ENCODE measurements around the gene DIP2B. TPM values are rescaled to one million over a fixed set of nuclear protein-coding genes. Genes with fewer than 3 reads are reported as not detected.

The DIP2B gene
- total RNA-seq, 3 donors from 2014 or later (not counting 1 experiment from before 2014, with no cell fraction given): 17.2 to 23.2 (median 22.2) TPM

DNA sequence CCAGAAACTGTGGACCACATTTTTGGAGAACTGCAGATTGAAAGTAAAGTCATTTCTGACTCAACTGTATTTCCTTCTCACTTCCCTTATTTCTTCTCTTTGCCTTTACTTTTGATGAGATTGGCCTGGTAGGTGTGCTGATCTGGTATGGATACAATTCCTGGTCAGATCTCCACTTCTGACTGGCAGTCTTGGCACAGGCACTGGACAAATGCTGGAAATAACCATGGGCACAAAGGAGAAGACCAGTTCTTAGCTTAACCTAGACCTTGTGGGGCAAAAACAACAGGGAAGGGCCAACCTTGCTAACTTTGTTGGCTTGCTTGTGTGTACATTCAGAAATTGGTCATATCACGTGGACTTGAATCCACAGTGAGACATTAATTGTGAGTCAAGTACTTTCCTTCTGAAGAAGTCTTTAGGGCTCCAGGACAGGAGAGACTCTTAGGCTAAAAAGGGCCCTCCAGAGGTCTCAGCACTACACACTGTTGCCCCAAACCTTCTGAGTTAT lies 75.0 kb downstream of the DIP2B start:
- H3K36me3 Mint-ChIP-seq: no peaks in the 10 kb centered on the region
- TF ChIP-seq, protein P1, sequence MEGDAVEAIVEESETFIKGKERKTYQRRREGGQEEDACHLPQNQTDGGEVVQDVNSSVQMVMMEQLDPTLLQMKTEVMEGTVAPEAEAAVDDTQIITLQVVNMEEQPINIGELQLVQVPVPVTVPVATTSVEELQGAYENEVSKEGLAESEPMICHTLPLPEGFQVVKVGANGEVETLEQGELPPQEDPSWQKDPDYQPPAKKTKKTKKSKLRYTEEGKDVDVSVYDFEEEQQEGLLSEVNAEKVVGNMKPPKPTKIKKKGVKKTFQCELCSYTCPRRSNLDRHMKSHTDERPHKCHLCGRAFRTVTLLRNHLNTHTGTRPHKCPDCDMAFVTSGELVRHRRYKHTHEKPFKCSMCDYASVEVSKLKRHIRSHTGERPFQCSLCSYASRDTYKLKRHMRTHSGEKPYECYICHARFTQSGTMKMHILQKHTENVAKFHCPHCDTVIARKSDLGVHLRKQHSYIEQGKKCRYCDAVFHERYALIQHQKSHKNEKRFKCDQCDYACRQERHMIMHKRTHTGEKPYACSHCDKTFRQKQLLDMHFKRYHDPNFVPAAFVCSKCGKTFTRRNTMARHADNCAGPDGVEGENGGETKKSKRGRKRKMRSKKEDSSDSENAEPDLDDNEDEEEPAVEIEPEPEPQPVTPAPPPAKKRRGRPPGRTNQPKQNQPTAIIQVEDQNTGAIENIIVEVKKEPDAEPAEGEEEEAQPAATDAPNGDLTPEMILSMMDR (IDR thresholded peaks at IDR 0.05): no peak
- H3K4me1 Mint-ChIP-seq: peaks cover 15 to 24% of the 10 kb centered on the region in 2 donors
- Histone ChIP-seq H3K27me3 (ENCODE audit: control insufficient read depth, insufficient read depth, low read length) (no peaks in the 10 kb centered on the region), H3K9me3 (ENCODE audit: control insufficient read depth, insufficient read depth, low read length) (no peaks in the 10 kb centered on the region), H3K4me3 (ENCODE audit: low read length) (no peak overlapping the region), H3K27ac (ENCODE audit: low read length) (no peak overlapping the region), H3K36me3 (ENCODE audit: control insufficient read depth, insufficient read depth, low read length) (no peaks in the 10 kb centered on the region), H3K4me1 (ENCODE audit: control insufficient read depth, insufficient read depth, low read length) (peaks cover 6% of the 10 kb centered on the region)
- no peak overlapping the region for H3K4me3 Mint-ChIP-seq
- no peak overlapping the region for H3K27ac Mint-ChIP-seq
- DNase-seq: no peak
- intact Hi-C loops (cut with micrococcal nuclease): no loop called here
- no peaks in the 10 kb centered on the region for H3K27me3 Mint-ChIP-seq (ENCODE audit: low read depth in 2 of 2)
- H3K9me3 Mint-ChIP-seq: no peaks in the 10 kb centered on the region
- WGBS (ENCODE audit: insufficient coverage): 57% methylated on average over 1 of the region's 1 CpG
- no peak for ATAC-seq

DNA sequence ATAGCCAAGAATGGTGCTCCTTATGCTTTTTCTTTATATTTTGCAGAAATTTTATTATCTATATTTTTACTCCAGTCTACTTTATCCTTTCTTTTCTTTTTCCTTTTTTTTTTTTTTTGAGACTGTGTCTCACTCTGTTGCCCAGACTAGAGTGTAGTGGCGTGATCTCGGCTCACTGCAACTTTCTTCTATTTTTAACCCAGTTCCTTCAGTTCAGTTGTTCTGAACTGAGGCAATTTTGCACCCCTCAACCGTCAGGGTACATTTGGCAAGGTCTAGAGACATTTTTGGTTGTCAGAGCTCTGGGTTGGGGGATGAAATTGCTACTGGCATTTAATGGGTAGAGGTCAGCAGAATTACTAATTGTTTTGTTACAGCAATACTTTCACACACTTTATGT lies 75.7 kb downstream of the DIP2B start:
- TF ChIP-seq, protein P1 (IDR thresholded peaks at IDR 0.05): no peak
- H3K4me3 ChIP-seq (ENCODE audit: low read length): no peak overlapping the region
- Mint-ChIP-seq H3K4me3 (no peak overlapping the region), H3K4me1 (peaks cover 15 to 20% of the 10 kb centered on the region in 2 donors), H3K27ac (no peak overlapping the region), H3K27me3 (ENCODE audit: low read depth in 2 of 2) (no peaks in the 10 kb centered on the region), H3K9me3 (no peaks in the 10 kb centered on the region), H3K36me3 (no peaks in the 10 kb centered on the region)
- no peaks in the 10 kb centered on the region for H3K27me3 ChIP-seq (ENCODE audit: control insufficient read depth, insufficient read depth, low read length)
- no peaks in the 10 kb centered on the region for H3K9me3 ChIP-seq (ENCODE audit: control insufficient read depth, insufficient read depth, low read length)
- DNase-seq: no peak
- H3K36me3 ChIP-seq (ENCODE audit: control insufficient read depth, insufficient read depth, low read length): no peaks in the 10 kb centered on the region
- 94% methylated on average over 3 of the region's 3 CpGs for WGBS (ENCODE audit: insufficient coverage)
- ATAC-seq: no peak
- no peak overlapping the region for H3K27ac ChIP-seq (ENCODE audit: low read length)
- peaks cover 6% of the 10 kb centered on the region for H3K4me1 ChIP-seq (ENCODE audit: control insufficient read depth, insufficient read depth, low read length)
- intact Hi-C loops (cut with micrococcal nuclease): no loop called here

DNA sequence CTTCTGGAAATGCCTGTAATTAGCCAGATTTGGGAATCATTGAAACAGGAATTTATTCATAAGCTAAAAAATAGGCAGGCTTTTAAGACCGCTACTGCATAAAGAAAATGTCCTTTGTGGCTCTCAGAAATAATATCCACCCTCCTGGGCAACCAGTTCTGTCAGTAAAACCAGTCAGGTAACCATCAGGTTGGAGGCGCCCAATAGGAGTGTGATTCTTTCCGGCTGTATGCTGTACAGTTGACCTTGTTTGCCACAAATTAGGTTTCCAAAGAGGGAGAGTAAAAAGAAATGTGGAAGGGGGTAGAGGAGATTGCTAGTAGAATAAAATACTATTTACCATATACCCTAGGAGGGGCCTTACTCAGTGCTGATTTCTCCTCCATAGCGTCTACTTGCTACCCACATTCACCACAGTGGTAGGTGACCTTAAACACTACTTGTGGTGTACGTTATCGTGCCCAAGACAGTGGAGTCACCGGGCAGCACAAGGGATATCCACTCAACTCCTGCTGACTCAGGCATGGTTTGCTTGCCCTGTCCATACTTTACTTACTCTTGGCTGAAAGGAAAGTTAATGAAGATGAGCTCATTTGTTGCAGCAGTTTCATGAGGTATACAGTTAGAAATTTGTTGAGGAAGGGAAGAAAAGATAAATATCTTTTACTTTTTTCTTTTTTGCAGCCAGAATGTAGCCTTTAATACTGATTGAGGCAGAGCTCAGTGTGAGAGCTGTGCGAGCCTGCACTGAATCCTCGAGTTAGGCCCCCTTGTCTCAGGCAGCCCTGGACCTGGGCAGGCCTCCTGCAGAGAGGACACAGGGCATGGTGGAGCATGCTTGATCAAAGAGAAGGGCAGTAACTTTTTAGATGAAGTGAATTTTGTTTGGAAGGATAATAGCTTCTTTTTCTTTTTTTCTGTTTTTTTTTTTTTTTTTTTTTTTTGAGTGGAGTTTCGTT lies 76.7 kb downstream of the DIP2B start:
- DNase-seq: no peak
- peaks cover 6% of the 10 kb centered on the region for H3K4me1 ChIP-seq (ENCODE audit: control insufficient read depth, insufficient read depth, low read length)
- H3K4me3 Mint-ChIP-seq: no peak overlapping the region
- ATAC-seq: peak; percentile 21 to 77 (median 52)
- H3K9me3 Mint-ChIP-seq: no peaks in the 10 kb centered on the region
- H3K36me3 ChIP-seq (ENCODE audit: control insufficient read depth, insufficient read depth, low read length): no peaks in the 10 kb centered on the region
- H3K27ac Mint-ChIP-seq: peak overlapping the region in 1 of 2 donors; percentile 50
- TF ChIP-seq, protein P1 (IDR thresholded peaks at IDR 0.05): no peak
- peaks cover 19 to 20% of the 10 kb centered on the region in 2 donors for H3K4me1 Mint-ChIP-seq
- no peaks in the 10 kb centered on the region for H3K27me3 Mint-ChIP-seq (ENCODE audit: low read depth in 2 of 2)
- WGBS (ENCODE audit: insufficient coverage): 71% methylated on average over 10 of the region's 10 CpGs
- no peak overlapping the region for H3K4me3 ChIP-seq (ENCODE audit: low read length)
- intact Hi-C loops (cut with micrococcal nuclease): no loop called here
- H3K36me3 Mint-ChIP-seq: no peaks in the 10 kb centered on the region
- no peaks in the 10 kb centered on the region for H3K27me3 ChIP-seq (ENCODE audit: control insufficient read depth, insufficient read depth, low read length)
- H3K9me3 ChIP-seq (ENCODE audit: control insufficient read depth, insufficient read depth, low read length): no peaks in the 10 kb centered on the region
- no peak overlapping the region for H3K27ac ChIP-seq (ENCODE audit: low read length)

Data from natural killer cell (primary cell).